ENCODE measurements around the gene TCF4. TPM values are rescaled to one million over a fixed set of nuclear protein-coding genes. Genes with fewer than 3 reads are reported as not detected.

The TCF4 gene
- total RNA-seq, 1 experiment from 2014 or later: 2.3 TPM

DNA sequence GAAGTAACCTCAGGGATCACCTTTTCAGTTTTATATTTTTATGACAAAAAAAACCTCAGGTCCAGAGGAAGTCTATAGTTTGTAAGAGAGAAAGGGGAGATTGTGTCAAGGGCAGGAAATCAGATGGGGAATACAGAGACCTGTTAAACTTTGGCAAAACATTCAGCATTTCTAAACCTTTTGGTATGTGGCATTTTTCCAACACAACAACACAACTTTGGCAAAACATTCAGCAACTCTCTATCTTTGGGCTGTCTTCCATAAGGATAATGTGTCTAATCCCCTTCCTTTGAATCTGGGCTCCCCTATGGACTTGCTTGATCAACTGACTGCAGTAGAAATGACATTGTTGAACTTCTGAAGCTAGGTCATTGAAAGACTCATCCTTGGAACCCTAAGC, 408.2 kb downstream of the TCF4 start:
- H3K4me1 ChIP-seq (ENCODE audit: control insufficient read depth, insufficient read depth, low read length): no peaks in the 10 kb centered on the region
- no peak for DNase-seq (ENCODE audit: low read depth, low spot score)
- TF ChIP-seq POLR2AphosphoS5 (IDR thresholded peaks at IDR 0.05; ENCODE audit: low read depth, low read length) (no peak), SIN3A (IDR thresholded peaks at IDR 0.05; ENCODE audit: borderline replicate concordance, insufficient read depth, low read depth, low read length) (no peak), TCF7L2 (IDR thresholded peaks at IDR 0.05; ENCODE audit: low read depth, low read length) (no peak)
- TF ChIP-seq, protein P1, sequence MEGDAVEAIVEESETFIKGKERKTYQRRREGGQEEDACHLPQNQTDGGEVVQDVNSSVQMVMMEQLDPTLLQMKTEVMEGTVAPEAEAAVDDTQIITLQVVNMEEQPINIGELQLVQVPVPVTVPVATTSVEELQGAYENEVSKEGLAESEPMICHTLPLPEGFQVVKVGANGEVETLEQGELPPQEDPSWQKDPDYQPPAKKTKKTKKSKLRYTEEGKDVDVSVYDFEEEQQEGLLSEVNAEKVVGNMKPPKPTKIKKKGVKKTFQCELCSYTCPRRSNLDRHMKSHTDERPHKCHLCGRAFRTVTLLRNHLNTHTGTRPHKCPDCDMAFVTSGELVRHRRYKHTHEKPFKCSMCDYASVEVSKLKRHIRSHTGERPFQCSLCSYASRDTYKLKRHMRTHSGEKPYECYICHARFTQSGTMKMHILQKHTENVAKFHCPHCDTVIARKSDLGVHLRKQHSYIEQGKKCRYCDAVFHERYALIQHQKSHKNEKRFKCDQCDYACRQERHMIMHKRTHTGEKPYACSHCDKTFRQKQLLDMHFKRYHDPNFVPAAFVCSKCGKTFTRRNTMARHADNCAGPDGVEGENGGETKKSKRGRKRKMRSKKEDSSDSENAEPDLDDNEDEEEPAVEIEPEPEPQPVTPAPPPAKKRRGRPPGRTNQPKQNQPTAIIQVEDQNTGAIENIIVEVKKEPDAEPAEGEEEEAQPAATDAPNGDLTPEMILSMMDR (IDR thresholded peaks at IDR 0.05): no peak
- TF ChIP-seq, protein P2, sequence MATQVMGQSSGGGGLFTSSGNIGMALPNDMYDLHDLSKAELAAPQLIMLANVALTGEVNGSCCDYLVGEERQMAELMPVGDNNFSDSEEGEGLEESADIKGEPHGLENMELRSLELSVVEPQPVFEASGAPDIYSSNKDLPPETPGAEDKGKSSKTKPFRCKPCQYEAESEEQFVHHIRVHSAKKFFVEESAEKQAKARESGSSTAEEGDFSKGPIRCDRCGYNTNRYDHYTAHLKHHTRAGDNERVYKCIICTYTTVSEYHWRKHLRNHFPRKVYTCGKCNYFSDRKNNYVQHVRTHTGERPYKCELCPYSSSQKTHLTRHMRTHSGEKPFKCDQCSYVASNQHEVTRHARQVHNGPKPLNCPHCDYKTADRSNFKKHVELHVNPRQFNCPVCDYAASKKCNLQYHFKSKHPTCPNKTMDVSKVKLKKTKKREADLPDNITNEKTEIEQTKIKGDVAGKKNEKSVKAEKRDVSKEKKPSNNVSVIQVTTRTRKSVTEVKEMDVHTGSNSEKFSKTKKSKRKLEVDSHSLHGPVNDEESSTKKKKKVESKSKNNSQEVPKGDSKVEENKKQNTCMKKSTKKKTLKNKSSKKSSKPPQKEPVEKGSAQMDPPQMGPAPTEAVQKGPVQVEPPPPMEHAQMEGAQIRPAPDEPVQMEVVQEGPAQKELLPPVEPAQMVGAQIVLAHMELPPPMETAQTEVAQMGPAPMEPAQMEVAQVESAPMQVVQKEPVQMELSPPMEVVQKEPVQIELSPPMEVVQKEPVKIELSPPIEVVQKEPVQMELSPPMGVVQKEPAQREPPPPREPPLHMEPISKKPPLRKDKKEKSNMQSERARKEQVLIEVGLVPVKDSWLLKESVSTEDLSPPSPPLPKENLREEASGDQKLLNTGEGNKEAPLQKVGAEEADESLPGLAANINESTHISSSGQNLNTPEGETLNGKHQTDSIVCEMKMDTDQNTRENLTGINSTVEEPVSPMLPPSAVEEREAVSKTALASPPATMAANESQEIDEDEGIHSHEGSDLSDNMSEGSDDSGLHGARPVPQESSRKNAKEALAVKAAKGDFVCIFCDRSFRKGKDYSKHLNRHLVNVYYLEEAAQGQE (IDR thresholded peaks at IDR 0.05; ENCODE audit: insufficient read depth in 1 of 2, low read depth in 2 of 2, low read length in 1 of 2): no peak
- ATAC-seq: no peak
- POLR2A ChIA-PET: no interaction called here
- CTCF ChIA-PET: interaction anchor here (0.7 kb wide), 1 partner anchor 10 kb away, joined by 3 read pairs; no protein-coding TSS in a partner anchor
- no TSS peak for BruUV-seq (replicated peaks)
- intact Hi-C loops (cut with micrococcal nuclease; ENCODE audit: unreplicated experiment): no loop called here
- no peak overlapping the region for H3K4me3 ChIP-seq (ENCODE audit: low read depth in 2 of 2, low read length in 2 of 2)
- no peaks in the 10 kb centered on the region for H3K27me3 ChIP-seq (ENCODE audit: control insufficient read depth, insufficient read depth, low read length)
- no peaks in the 10 kb centered on the region for H3K9me3 ChIP-seq (ENCODE audit: control insufficient read depth, insufficient read depth, low read depth, low read length)
- no peaks in the 10 kb centered on the region for H3K36me3 ChIP-seq (ENCODE audit: control insufficient read depth, insufficient read depth, low read length)
- no peak overlapping the region for H3K27ac ChIP-seq (ENCODE audit: low read length)
- in situ Hi-C loops (cut with HindIII; ENCODE audit: low pct_unique_long_range_greater_than_20kb, low sequenced_read_pairs): no loop called here

DNA sequence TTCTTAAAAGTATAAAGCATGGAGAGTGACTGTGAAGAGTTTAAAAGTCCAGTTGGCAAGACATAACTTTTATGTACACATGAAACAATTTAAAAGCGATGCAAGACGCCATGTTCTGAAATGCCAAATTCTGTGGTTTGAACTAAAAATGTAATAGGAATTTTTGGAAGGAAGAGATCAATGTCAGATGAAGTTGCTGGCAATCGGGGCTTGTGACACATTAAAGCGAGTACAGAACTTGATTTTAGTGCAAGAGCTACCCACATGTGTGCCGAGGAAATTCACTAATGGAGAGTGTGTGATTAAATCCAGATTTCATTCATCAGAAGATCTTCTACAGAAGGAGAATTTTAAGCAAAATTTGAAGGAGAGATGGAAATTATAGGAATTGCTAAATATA, 408.6 kb downstream of the TCF4 start:
- TF ChIP-seq, protein P1 (IDR thresholded peaks at IDR 0.05): no peak
- no peak for TF ChIP-seq POLR2AphosphoS5 (IDR thresholded peaks at IDR 0.05; ENCODE audit: low read depth, low read length)
- TF ChIP-seq TCF7L2 (IDR thresholded peaks at IDR 0.05; ENCODE audit: low read depth, low read length): no peak
- TF ChIP-seq SIN3A (IDR thresholded peaks at IDR 0.05; ENCODE audit: borderline replicate concordance, insufficient read depth, low read depth, low read length): no peak
- TF ChIP-seq, protein P2 (IDR thresholded peaks at IDR 0.05; ENCODE audit: insufficient read depth in 1 of 2, low read depth in 2 of 2, low read length in 1 of 2): no peak
- Histone ChIP-seq H3K36me3 (ENCODE audit: control insufficient read depth, insufficient read depth, low read length) (no peaks in the 10 kb centered on the region), H3K9me3 (ENCODE audit: control insufficient read depth, insufficient read depth, low read depth, low read length) (no peaks in the 10 kb centered on the region), H3K4me3 (ENCODE audit: low read depth in 2 of 2, low read length in 2 of 2) (no peak overlapping the region), H3K27ac (ENCODE audit: low read length) (no peak overlapping the region), H3K4me1 (ENCODE audit: control insufficient read depth, insufficient read depth, low read length) (no peaks in the 10 kb centered on the region), H3K27me3 (ENCODE audit: control insufficient read depth, insufficient read depth, low read length) (no peaks in the 10 kb centered on the region)
- no TSS peak for BruUV-seq (replicated peaks)
- in situ Hi-C loops (cut with HindIII; ENCODE audit: low pct_unique_long_range_greater_than_20kb, low sequenced_read_pairs): no loop called here
- ChIA-PET POLR2A (no interaction called here), CTCF (no interaction called here)
- intact Hi-C loops (cut with micrococcal nuclease; ENCODE audit: unreplicated experiment): no loop called here
- ATAC-seq: no peak
- DNase-seq (ENCODE audit: low read depth, low spot score): no peak

All from Panc1 (cell line).